NT2/D1 (cell line): ENCODE data around the gene AMPD3.

Experiments used
- SUZ12 ChIP-seq: IDR thresholded peaks from 2 replicates; pipeline ENCODE4 v1.6.1; 2011; ENCODE audit not compliant: insufficient read length, insufficient read depth; ENCODE audit errors: extremely low read depth
- YY1 ChIP-seq: IDR thresholded peaks from 2 replicates; pipeline ENCODE4 v1.6.1; 2011; ENCODE audit not compliant: insufficient read length, insufficient read depth
- ZNF274 ChIP-seq: IDR thresholded peaks from 2 replicates; pipeline ENCODE4 v1.6.1; 2011; ENCODE audit warnings: mild to moderate bottlenecking, low read depth, low read length

DNA sequence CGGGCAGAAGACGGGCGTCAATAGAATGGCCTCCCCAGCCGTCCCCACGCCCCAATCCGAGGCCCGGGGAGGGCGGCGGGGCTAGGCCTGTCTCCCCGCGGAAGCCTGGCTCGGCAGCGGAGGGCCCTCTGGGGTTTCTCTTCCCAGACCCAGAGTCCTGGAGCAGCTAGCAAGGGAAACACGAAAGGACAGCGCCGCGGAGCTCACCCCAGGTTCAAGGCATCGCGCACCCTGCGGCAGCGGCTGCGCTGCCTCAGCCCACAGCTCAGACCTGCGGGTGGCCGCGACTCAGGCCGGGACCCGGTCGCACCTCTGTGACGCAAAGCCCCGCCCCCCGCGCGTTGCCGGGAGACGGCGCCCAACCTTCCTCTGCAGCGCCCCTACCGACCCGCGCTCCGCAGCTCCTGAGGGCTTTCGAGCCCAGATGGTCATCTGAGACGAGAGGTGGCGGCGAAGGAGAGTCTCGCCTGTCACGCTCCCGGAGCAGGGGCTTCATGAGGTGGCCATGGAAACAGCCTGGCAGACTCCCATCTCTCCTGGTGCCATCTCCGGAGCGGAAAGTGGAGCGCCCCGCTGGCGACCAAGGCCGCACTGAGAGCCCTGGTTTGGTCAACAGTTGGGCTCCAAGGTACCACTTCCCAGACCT is 86.0 kb downstream of the AMPD3 start, which contains the start of gene RNF141:
- no peak for TF ChIP-seq YY1
- TF ChIP-seq ZNF274: no peak
- TF ChIP-seq SUZ12: no peak
